ENCODE data around the gene OSCP1. TPM values are rescaled to one million over a fixed set of nuclear protein-coding genes. Genes with fewer than 3 reads are reported as not detected.
A peak's percentile ranks its signal among the peaks of the same experiment; 100 is the strongest.
"Not testable (repeated sequence)": the region's sequence is repeated elsewhere in the genome, so short reads cannot be mapped to it uniquely, and the experiment has no call there.

Gene OSCP1
- total RNA-seq, 1 donor from 2014 or later = 1.2 TPM

DNA sequence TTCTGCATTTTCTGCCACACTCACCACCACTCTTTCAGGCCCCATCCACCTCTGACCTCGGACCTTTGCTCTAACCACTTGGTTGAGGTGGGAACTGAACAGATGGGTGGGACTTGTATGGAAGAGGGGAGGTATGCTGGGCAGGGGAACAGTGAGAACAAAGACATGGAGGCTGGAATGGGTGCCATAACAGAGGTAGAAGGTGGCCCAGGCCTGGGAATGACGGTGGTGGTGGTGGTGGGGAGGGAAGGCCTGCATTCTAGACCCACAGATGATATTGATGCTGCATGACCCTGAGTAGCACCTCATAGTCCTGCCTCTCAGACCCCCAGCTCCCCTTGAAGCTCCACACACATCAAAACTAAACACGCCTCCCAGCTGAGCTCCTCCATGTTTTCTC lies 37.7 kb upstream of the OSCP1 start:
- intact Hi-C loops (cut with micrococcal nuclease) = no loop called here
- ATAC-seq (ENCODE audit: low read depth) = no peak
- TF ChIP-seq CTCF (IDR thresholded peaks at IDR 0.05) = no peak
- DNase-seq = no peak
- H3K27me3 Mint-ChIP-seq = no peaks in the 10 kb centered on the region
- ChIA-PET CTCF (no interaction called here), POLR2A (no interaction called here)
- H3K9me3 Mint-ChIP-seq = no peaks in the 10 kb centered on the region
- H3K4me3 Mint-ChIP-seq = no peak overlapping the region
- H3K27ac Mint-ChIP-seq = no peak overlapping the region
- H3K4me1 Mint-ChIP-seq = peaks cover 22% of the 10 kb centered on the region
- H3K36me3 Mint-ChIP-seq (ENCODE audit: low read depth) = no peaks in the 10 kb centered on the region

DNA sequence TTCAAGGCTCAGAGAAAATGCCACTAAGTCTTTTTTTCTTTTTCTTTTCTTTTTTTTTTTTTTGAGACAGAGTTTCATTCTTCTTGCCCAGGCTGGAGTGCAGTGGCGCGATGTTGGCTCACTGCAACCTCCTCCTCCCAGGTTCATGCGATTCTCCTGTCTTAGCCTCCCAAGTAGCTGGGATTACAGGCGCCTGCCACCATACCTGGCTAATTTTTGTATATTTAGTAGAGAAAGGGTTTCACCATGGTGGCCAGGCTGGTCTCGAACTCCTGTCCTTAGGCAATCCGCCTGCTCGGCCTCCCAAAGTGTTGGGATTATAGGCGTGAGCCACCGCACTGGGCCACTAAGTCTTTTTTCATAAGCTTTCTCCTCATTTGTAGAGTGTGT lies 37.1 kb upstream of the OSCP1 start:
- DNase-seq; ATAC-seq (ENCODE audit: low read depth); H3K27ac Mint-ChIP-seq; H3K27me3 Mint-ChIP-seq; H3K36me3 Mint-ChIP-seq (ENCODE audit: low read depth); H3K9me3 Mint-ChIP-seq; intact Hi-C loops (cut with micrococcal nuclease); H3K4me3 Mint-ChIP-seq: not testable (repeated sequence)
- CTCF ChIA-PET = interaction anchor here (1.5 to 1.6 kb wide), 2 partner anchors 11 to 29 kb away, joined by 3 to 5 read pairs; no protein-coding TSS in a partner anchor
- H3K4me1 Mint-ChIP-seq = peaks cover 22% of the 10 kb centered on the region
- POLR2A ChIA-PET = interaction anchor here (1.0 to 1.4 kb wide), 3 partner anchors 11 to 37 kb away, joined by 4 to 9 read pairs (median 6); partner anchors contain the start of genes MRPS15 and OSCP1

- intact Hi-C loops (cut with micrococcal nuclease) = no loop called here
- DNase-seq (no peak), ATAC-seq (ENCODE audit: low read depth) (peak; percentile 77)
- peak overlapping the region; percentile 20 for H3K27ac Mint-ChIP-seq
- H3K4me3 Mint-ChIP-seq = peak overlapping the region; percentile 38
- ChIA-PET POLR2A (interaction anchor here (1.0 to 1.4 kb wide), 4 partner anchors 10 to 988 kb away, joined by 3 to 9 read pairs (median 5); partner anchors contain the start of genes MRPS15 and OSCP1), CTCF (interaction anchor here (1.5 to 1.6 kb wide), 2 partner anchors 12 to 30 kb away, joined by 3 to 5 read pairs; no protein-coding TSS in a partner anchor)
- H3K36me3 Mint-ChIP-seq (ENCODE audit: low read depth) = no peaks in the 10 kb centered on the region
- H3K9me3 Mint-ChIP-seq = no peaks in the 10 kb centered on the region
- TF ChIP-seq CTCF (IDR thresholded peaks at IDR 0.05) = no peak
- peaks cover 2% of the 10 kb centered on the region for H3K27me3 Mint-ChIP-seq
- H3K4me1 Mint-ChIP-seq = peaks cover 27% of the 10 kb centered on the region
Observed at GRCh38 chr1:36486439-36487335, 36.4 kb upstream of the OSCP1 start.

DNA sequence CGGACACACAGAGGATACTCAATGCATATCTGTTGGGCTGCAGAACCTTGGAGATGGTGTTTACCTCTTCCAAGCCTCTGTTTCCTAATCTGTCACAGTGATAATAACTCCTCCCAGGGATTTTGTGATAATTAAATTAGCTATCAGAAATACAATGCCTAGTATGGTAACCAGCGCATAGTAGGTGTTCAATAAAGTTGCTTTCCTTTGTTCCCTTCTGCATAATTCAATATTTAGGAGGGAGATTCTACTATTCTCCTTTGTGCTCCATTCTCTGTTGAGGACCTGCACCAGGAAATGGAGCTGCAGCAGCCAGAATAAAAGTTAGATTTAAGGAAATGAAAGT lies 35.8 kb upstream of the OSCP1 start:
- Mint-ChIP-seq H3K36me3 (ENCODE audit: low read depth) (no peaks in the 10 kb centered on the region), H3K9me3 (no peaks in the 10 kb centered on the region), H3K4me1 (peaks cover 27% of the 10 kb centered on the region), H3K4me3 (peak overlapping the region; percentile 38), H3K27me3 (peaks cover 3% of the 10 kb centered on the region), H3K27ac (peak overlapping the region; percentile 20)
- ChIA-PET POLR2A (interaction anchor here (1.0 to 1.4 kb wide), 4 partner anchors 9 to 989 kb away, joined by 3 to 9 read pairs (median 5); partner anchors contain the start of genes MRPS15 and OSCP1), CTCF (interaction anchor here (1.5 to 1.6 kb wide), 2 partner anchors 13 to 30 kb away, joined by 3 to 5 read pairs; no protein-coding TSS in a partner anchor)
- intact Hi-C loops (cut with micrococcal nuclease) = no loop called here
- ATAC-seq (ENCODE audit: low read depth) = no peak
- TF ChIP-seq CTCF (IDR thresholded peaks at IDR 0.05) = no peak
- no peak for DNase-seq

GRCh38 chr1:36484099-36484498 lies 33.8 kb upstream of the OSCP1 start:
- ChIA-PET CTCF (no interaction called here), POLR2A (no interaction called here)
- peaks cover 27% of the 10 kb centered on the region for H3K4me1 Mint-ChIP-seq
- intact Hi-C loops (cut with micrococcal nuclease) = no loop called here
- H3K27me3 Mint-ChIP-seq = peaks cover 3% of the 10 kb centered on the region
- H3K36me3 Mint-ChIP-seq (ENCODE audit: low read depth) = no peaks in the 10 kb centered on the region
- H3K9me3 Mint-ChIP-seq = no peaks in the 10 kb centered on the region
- no peak overlapping the region for H3K27ac Mint-ChIP-seq
- DNase-seq (no peak), ATAC-seq (ENCODE audit: low read depth) (no peak)
- H3K4me3 Mint-ChIP-seq = no peak overlapping the region
- no peak for TF ChIP-seq CTCF (IDR thresholded peaks at IDR 0.05)
